K562 (cell line): ENCODE results near the gene NEDD9. TPM values are rescaled to one million over a fixed set of nuclear protein-coding genes. Genes with fewer than 3 reads are reported as not detected.

ENCODE experiments used
- ATAC-seq: fragments of 200-7000 bp; cut with Tn5 transposase; 3 replicates; pipeline ENCODE4 v1.9.1; 2020; ENCODE audit warnings: moderate library complexity
- BruUV-seq: library from RNA; stranded (reverse); fragments of 400-500 nt; replicated peaks from 2 replicates; lab custom pipeline; 2021; lab: Mats Ljungman, UMichigan
- CTCF ChIA-PET: fragments of 300-600 bp; formaldehyde crosslinking; extraction: SDS; loops from one replicate; lab custom pipeline; 2021; ENCODE audit warnings: low intra/inter-chr PET ratio; lab: Yijun Ruan, JAX
- POLR2A ChIA-PET: fragments of 300-600, 350-650 bp; sonication (Branson Sonifier 250); formaldehyde crosslinking; extraction: SDS; loops from one replicate; lab custom pipeline; 2021; ENCODE audit warnings: antibody characterized with exemption, inconsistent platforms; lab: Yijun Ruan, JAX
- DNase-seq, 4 experiments: peaks; one replicate each; pipeline versions ENCODE4 v3.0.0 to v3.0.0-alpha.2; 2011 to 2018; ENCODE audit warnings: low spot score in 3 of 4, mixed read lengths in 3 of 4; ENCODE audit errors: extremely low read depth in 1 of 4
- FAIRE-seq: peaks from 2 replicates; lab custom pipeline; 2011; peaks lifted over from hg19 to GRCh38; lab: Jason Lieb, UNC
- H2AFZ ChIP-seq: 2 replicates; pipeline ENCODE4 v1.6.0; 2011; ENCODE audit warnings: low read depth, low read length, control low read depth, inconsistent platforms
- H3K27ac ChIP-seq: fragments of 200-600 bp; 3 replicates; pipeline ENCODE4 v1.8.0; 2011; ENCODE audit warnings: low read depth, mild to moderate bottlenecking, control low read depth, inconsistent platforms, low read length, moderate library complexity, mixed read lengths; ENCODE audit errors: extremely low read depth
- H3K27me3 ChIP-seq, 2 experiments: fragments of 300-600 bp in 1 of 2; 2 replicates in 1 of 2; 3 replicates in 1 of 2; pipeline versions ENCODE4 v1.6.0 to v1.8.0; 2011; ENCODE audit warnings: inconsistent platforms in 2 of 2, low read length in 2 of 2, mild to moderate bottlenecking in 1 of 2, mixed read lengths in 1 of 2, moderate library complexity in 1 of 2; ENCODE audit not compliant: control insufficient read depth in 2 of 2, insufficient read depth in 2 of 2
- H3K36me3 ChIP-seq: fragments of 300-600 bp; 3 replicates; pipeline ENCODE4 v1.8.0; 2011; ENCODE audit warnings: mild to moderate bottlenecking, low read length, inconsistent platforms; ENCODE audit not compliant: control insufficient read depth, insufficient read depth
- H3K4me1 ChIP-seq, 2 experiments: fragments of 200-600 bp in 1 of 2; replicated peaks in 1 of 2; 2 replicates in 1 of 2; 3 replicates in 1 of 2; pipeline versions ENCODE4 v1.5.1 to v1.8.0; 2011; ENCODE audit warnings: inconsistent platforms in 2 of 2, low read length in 2 of 2, mild to moderate bottlenecking in 1 of 2, mixed read lengths in 1 of 2, moderate library complexity in 1 of 2; ENCODE audit not compliant: control insufficient read depth in 2 of 2, insufficient read depth in 2 of 2
- H3K4me2 ChIP-seq: 2 replicates; pipeline ENCODE4 v1.6.1; 2011; ENCODE audit warnings: low read length, control low read depth, inconsistent platforms, mixed read lengths; ENCODE audit not compliant: insufficient read depth
- H3K4me3 ChIP-seq: fragments of 200-600 bp; sonication (generic), shearing (Covaris generic); 2 replicates; pipeline ENCODE4 v1.5.1; 2016; ENCODE audit warnings: control low read depth, inconsistent platforms
- H3K79me2 ChIP-seq: fragments of 200-600 bp; 3 replicates; pipeline ENCODE4 v1.8.0; 2011; ENCODE audit warnings: low read length, inconsistent platforms; ENCODE audit not compliant: control insufficient read depth, insufficient read depth
- H3K9ac ChIP-seq, 2 experiments: 2 replicates each; pipeline versions ENCODE4 v1.6.0 to v1.6.1; 2011; ENCODE audit warnings: low read depth in 2 of 2, low read length in 2 of 2, control low read depth in 1 of 2, inconsistent platforms in 1 of 2, mild to moderate bottlenecking in 1 of 2, mixed read lengths in 1 of 2; ENCODE audit not compliant: insufficient read depth in 1 of 2
- H3K9me1 ChIP-seq: one replicate; pipeline ENCODE4 v1.6.0; 2011; ENCODE audit warnings: inconsistent platforms, mild to moderate bottlenecking, low read length, moderate library complexity; ENCODE audit not compliant: control insufficient read depth, insufficient read depth
- H3K9me3 ChIP-seq: replicated peaks from 2 replicates; pipeline ENCODE4 v1.5.1; 2011; ENCODE audit warnings: low read depth, low read length, inconsistent platforms; ENCODE audit not compliant: control insufficient read depth, insufficient read depth
- H4K20me1 ChIP-seq: replicated peaks from 2 replicates; pipeline ENCODE4 v1.6.1; 2011; ENCODE audit warnings: low read length, inconsistent platforms, mixed read lengths; ENCODE audit not compliant: control insufficient read depth, insufficient read depth
- CBFB ChIP-seq: sonication (generic); formaldehyde crosslinking; IDR thresholded peaks from 2 replicates; pipeline ENCODE4 v1.4.0; 2020; ENCODE audit warnings: mild to moderate bottlenecking, missing genetic modification reagents
- CHD4 ChIP-seq: fragments of 200-600 bp; sonication (generic); IDR thresholded peaks from 3 replicates; pipeline ENCODE4 v1.6.1; 2012; ENCODE audit warnings: low read depth, mild to moderate bottlenecking, mixed read lengths, low read length, inconsistent platforms; ENCODE audit not compliant: insufficient read depth, insufficient replicate concordance, poor library complexity, severe bottlenecking
- GABPB1 ChIP-seq: sonication (generic); formaldehyde crosslinking; IDR thresholded peaks from 2 replicates; pipeline ENCODE4 v1.8.0; 2022; ENCODE audit warnings: mild to moderate bottlenecking, missing genetic modification reagents
- HMG20B ChIP-seq: fragments of 250-450 bp; sonication (Bioruptor Pico); IDR thresholded peaks from 2 replicates; pipeline ENCODE4 v1.5.0; 2021; ENCODE audit warnings: mild to moderate bottlenecking
- ILK ChIP-seq: fragments of 450-650 bp; IDR thresholded peaks from 2 replicates; pipeline ENCODE4 v1.6.1; 2016; ENCODE audit warnings: missing genetic modification characterization, low read depth, mild to moderate bottlenecking, missing compliant biosample characterization, moderate library complexity, borderline replicate concordance
- KLF10 ChIP-seq: fragments of 250-450 bp; sonication (Bioruptor Pico); IDR thresholded peaks from 2 replicates; pipeline ENCODE4 v1.6.1; 2021; ENCODE audit warnings: matching md5 sums
- NRF1 ChIP-seq, 2 experiments: fragments of 450-650 bp; IDR thresholded peaks in 1 of 2; conservative IDR thresholded peaks in 1 of 2; 2 replicates each; pipeline ENCODE4 v1.6.1; 2014; ENCODE audit warnings: mild to moderate bottlenecking in 2 of 2
- POLR2AphosphoS5 ChIP-seq: IDR thresholded peaks from 2 replicates; pipeline ENCODE4 v1.6.1; 2011; ENCODE audit warnings: mild to moderate bottlenecking, low read depth, low read length, moderate library complexity; ENCODE audit not compliant: control insufficient read depth, insufficient read depth
- TAL1 ChIP-seq: fragments of 450-650 bp; IDR thresholded peaks from 2 replicates; pipeline ENCODE4 v1.6.1; 2016; ENCODE audit warnings: mild to moderate bottlenecking
- ZNF3 ChIP-seq: fragments of 250-450 bp; sonication (Bioruptor Pico); IDR thresholded peaks from 2 replicates; pipeline ENCODE4 v1.5.0; 2021; ENCODE audit warnings: mild to moderate bottlenecking, moderate library complexity
- ZNF696 ChIP-seq: fragments of 250-450 bp; sonication (Bioruptor Pico); conservative IDR thresholded peaks from 2 replicates; pipeline ENCODE4 v1.4.0; 2020; ENCODE audit warnings: mild to moderate bottlenecking, moderate library complexity
- ZSCAN32 ChIP-seq: fragments of 450-650 bp; formaldehyde crosslinking; IDR thresholded peaks from 2 replicates; pipeline ENCODE4 v1.4.0; 2020; ENCODE audit warnings: mild to moderate bottlenecking, moderate library complexity
- WGBS: fragments of 100-300 bp; shearing (Covaris generic); methylation state at CpG from one replicate; pipeline ENCODE4 v1.1.6; 2016; ENCODE audit warnings: low coverage, mixed read lengths; ENCODE audit not compliant: insufficient coverage; ENCODE audit errors: missing lambda C conversion rate; 5-methylcytosine and 5-hydroxymethylcytosine counted together
- in situ Hi-C: fragments of 300-500 bp; cut with MboI; formaldehyde crosslinking; loops from 4 replicates; pipeline ENCODE4 v1.15.0; 2018; ENCODE audit warnings: inconsistent platforms, mixed read lengths
- intact Hi-C: fragments of 100-400 bp; cut with micrococcal nuclease; formaldehyde crosslinking; loops from 2 replicates; pipeline ENCODE4 v1.14.2; 2022
- polyA plus RNA-seq, 8 experiments: library from polyadenylated mRNA; depleted of rRNA in 4 of 8; stranded (reverse) in 5 of 8; unstranded in 3 of 8; fragments of >200 nt; fragmentation: Nextera tagmentation in 2 of 8; fragmentation: Illumina TruSeq in 1 of 8; extraction: Ambion mirVana in 2 of 8; extraction: Trizol in 1 of 8; gene quantifications; 2 replicates each; pipeline versions ENCODE4 v1.2.1 to v1.2.3, GENCODE V29; 2011 to 2014; ENCODE audit warnings: inconsistent platforms in 1 of 8, missing spikeins in 1 of 8
- total RNA-seq, 7 experiments: library from RNA; depleted of rRNA in 6 of 7; stranded (reverse); fragments of >200 nt in 6 of 7; fragmentation: Illumina TruSeq in 2 of 7; extraction: Trizol in 2 of 7; gene quantifications; 2 replicates each; pipeline versions ENCODE4 v1.2.1 to v1.2.3, GENCODE V29; 2011 to 2021; ENCODE audit warnings: low replicate concordance in 1 of 7
- TF ChIP-seq, protein P1 (sequence below): fragments of 450-650 bp; IDR thresholded peaks from 2 replicates; pipeline ENCODE4 v1.6.1; 2016
- TF ChIP-seq, protein P2 (sequence below): fragments of 450-650 bp; formaldehyde crosslinking; IDR thresholded peaks from 2 replicates; pipeline ENCODE4 v1.4.0; 2020; ENCODE audit warnings: mild to moderate bottlenecking, moderate library complexity
- TF ChIP-seq, protein P3 (sequence below): fragments of 450-650 bp; formaldehyde crosslinking; IDR thresholded peaks from 2 replicates; pipeline ENCODE4 v1.4.0; 2020; ENCODE audit warnings: mild to moderate bottlenecking, mixed read lengths
- TF ChIP-seq, protein P4 (sequence below): fragments of 450-650 bp; IDR thresholded peaks from 2 replicates; pipeline ENCODE4 v1.6.1; 2017; ENCODE audit warnings: antibody characterized with exemption

NEDD9 gene
- total and polyA plus RNA-seq, 9 of the 15 experiments (the other 6 are each of a cell fraction or from before 2014, with no cell fraction given): 0.04 to 0.18 (median 0.15) TPM; not detected in 6

DNA sequence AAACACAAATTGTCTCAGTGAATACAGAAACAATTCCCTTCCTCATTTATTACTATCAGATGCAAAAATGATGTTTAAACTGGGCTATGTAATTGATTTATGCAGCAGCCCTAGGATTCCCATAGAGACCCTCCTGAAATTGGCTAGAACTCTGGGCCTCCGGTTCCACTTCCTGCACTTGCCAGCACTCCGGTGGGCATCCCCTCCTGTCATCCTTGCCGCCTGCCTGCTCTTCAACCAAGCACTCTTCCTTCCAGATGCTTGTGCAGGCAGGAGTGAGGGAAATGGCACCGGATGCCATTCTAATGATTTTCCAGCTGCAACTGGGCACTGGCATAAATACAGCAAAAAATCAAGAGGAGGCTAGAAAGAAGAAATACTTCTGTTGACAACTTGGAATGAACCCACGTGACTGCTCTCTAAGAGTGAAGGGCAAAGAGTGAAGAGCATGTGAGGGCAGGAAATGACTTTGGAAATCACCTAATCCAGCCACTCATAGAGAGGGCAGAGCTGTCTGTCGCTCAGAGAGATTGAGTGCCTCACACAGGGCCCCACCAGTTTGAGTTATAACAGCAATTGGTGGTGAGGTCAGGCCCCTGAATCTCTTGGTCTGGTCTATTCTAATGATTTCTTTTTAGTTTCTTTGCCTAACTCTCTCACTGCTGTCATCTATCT lies 3.7 kb upstream of the NEDD9 start:
- Histone ChIP-seq H3K27ac (no peak overlapping the region), H3K27me3 (peaks cover 14 to 38% of the 10 kb centered on the region in 2 experiments; a peak in 4 of 5 replicates), H3K9me3 (no peaks in the 10 kb centered on the region), H3K4me1 (peaks cover 3 to 10% of the 10 kb centered on the region in 2 experiments; a peak in 3 of 5 replicates), H3K36me3 (no peaks in the 10 kb centered on the region), H4K20me1 (no peaks in the 10 kb centered on the region), H2AFZ (no peak overlapping the region), H3K79me2 (no peaks in the 10 kb centered on the region), H3K9me1 (no peaks in the 10 kb centered on the region), H3K9ac (no peak overlapping the region), H3K4me2 (no peak overlapping the region), H3K4me3 (no peak overlapping the region)
- POLR2A ChIA-PET: interaction anchor here (1.0 kb wide), 1 partner anchor 143 kb away, joined by 3 read pairs; the partner anchor contains the start of gene SMIM13
- CTCF ChIA-PET: no interaction called here
- no peak for ATAC-seq
- BruUV-seq: no TSS peak
- intact Hi-C loops: no loop called here
- FAIRE-seq: no peak
- in situ Hi-C loops: no loop called here
- under 1% methylated on average over 6 of the region's 6 CpGs for WGBS
- no peak for DNase-seq
- TF ChIP-seq GABPB1: no peak
- no peak for TF ChIP-seq ILK
- TF ChIP-seq, protein P1, sequence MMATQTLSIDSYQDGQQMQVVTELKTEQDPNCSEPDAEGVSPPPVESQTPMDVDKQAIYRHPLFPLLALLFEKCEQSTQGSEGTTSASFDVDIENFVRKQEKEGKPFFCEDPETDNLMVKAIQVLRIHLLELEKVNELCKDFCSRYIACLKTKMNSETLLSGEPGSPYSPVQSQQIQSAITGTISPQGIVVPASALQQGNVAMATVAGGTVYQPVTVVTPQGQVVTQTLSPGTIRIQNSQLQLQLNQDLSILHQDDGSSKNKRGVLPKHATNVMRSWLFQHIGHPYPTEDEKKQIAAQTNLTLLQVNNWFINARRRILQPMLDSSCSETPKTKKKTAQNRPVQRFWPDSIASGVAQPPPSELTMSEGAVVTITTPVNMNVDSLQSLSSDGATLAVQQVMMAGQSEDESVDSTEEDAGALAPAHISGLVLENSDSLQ: peak; percentile 35; the same call in 1 of the 2 replicates
- no peak for TF ChIP-seq CBFB
- TF ChIP-seq, protein P2, sequence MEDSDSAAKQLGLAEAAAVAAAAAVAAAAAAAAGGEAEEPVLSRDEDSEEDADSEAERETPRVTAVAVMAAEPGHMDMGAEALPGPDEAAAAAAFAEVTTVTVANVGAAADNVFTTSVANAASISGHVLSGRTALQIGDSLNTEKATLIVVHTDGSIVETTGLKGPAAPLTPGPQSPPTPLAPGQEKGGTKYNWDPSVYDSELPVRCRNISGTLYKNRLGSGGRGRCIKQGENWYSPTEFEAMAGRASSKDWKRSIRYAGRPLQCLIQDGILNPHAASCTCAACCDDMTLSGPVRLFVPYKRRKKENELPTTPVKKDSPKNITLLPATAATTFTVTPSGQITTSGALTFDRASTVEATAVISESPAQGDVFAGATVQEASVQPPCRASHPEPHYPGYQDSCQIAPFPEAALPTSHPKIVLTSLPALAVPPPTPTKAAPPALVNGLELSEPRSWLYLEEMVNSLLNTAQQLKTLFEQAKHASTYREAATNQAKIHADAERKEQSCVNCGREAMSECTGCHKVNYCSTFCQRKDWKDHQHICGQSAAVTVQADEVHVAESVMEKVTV (CRISPR knock-in tag): no peak
- TF ChIP-seq ZNF3 (CRISPR knock-in tag): no peak
- no peak for TF ChIP-seq CHD4
- TF ChIP-seq, protein P3, sequence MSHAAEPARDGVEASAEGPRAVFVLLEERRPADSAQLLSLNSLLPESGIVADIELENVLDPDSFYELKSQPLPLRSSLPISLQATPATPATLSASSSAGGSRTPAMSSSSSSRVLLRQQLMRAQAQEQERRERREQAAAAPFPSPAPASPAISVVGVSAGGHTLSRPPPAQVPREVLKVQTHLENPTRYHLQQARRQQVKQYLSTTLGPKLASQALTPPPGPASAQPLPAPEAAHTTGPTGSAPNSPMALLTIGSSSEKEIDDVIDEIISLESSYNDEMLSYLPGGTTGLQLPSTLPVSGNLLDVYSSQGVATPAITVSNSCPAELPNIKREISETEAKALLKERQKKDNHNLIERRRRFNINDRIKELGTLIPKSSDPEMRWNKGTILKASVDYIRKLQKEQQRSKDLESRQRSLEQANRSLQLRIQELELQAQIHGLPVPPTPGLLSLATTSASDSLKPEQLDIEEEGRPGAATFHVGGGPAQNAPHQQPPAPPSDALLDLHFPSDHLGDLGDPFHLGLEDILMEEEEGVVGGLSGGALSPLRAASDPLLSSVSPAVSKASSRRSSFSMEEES (CRISPR knock-in tag): peak; percentile 89
- TF ChIP-seq, protein P4, sequence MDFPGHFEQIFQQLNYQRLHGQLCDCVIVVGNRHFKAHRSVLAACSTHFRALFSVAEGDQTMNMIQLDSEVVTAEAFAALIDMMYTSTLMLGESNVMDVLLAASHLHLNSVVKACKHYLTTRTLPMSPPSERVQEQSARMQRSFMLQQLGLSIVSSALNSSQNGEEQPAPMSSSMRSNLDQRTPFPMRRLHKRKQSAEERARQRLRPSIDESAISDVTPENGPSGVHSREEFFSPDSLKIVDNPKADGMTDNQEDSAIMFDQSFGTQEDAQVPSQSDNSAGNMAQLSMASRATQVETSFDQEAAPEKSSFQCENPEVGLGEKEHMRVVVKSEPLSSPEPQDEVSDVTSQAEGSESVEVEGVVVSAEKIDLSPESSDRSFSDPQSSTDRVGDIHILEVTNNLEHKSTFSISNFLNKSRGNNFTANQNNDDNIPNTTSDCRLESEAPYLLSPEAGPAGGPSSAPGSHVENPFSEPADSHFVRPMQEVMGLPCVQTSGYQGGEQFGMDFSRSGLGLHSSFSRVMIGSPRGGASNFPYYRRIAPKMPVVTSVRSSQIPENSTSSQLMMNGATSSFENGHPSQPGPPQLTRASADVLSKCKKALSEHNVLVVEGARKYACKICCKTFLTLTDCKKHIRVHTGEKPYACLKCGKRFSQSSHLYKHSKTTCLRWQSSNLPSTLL: no peak
- no peak for TF ChIP-seq TAL1
- TF ChIP-seq KLF10: no peak
- TF ChIP-seq ZNF696: no peak
- no peak for TF ChIP-seq NRF1 (conservative IDR thresholded peaks at IDR 0.05 in 1 of 2, IDR thresholded peaks at IDR 0.05 in 1 of 2)
- TF ChIP-seq HMG20B (CRISPR knock-in tag): no peak
- no peak for TF ChIP-seq POLR2AphosphoS5
- no peak for TF ChIP-seq ZSCAN32 (CRISPR knock-in tag)
